Thyroid gland (tissue), 4 donors: ENCODE results near the gene FMN1.

Experiments
- POLR2A ChIP-seq, 2 donors: fragments of 450-650 bp; IDR thresholded peaks; one replicate each; pipeline ENCODE4 v1.6.1; 2017; ENCODE audit warnings: antibody characterized with exemption in 2 of 2, mild to moderate bottlenecking in 2 of 2, moderate library complexity in 1 of 2
- TF ChIP-seq, protein P1 (sequence below), 6 experiments: fragments of 200-600 bp in 3 of 6; fragments of 450-650 bp in 3 of 6; sonication (generic) in 3 of 6; IDR thresholded peaks; one replicate each; pipeline ENCODE4 v1.5.1; 2016 to 2019; ENCODE audit warnings: antibody characterized with exemption in 6 of 6, mild to moderate bottlenecking in 2 of 6, inconsistent platforms in 1 of 6, moderate library complexity in 1 of 6

DNA sequence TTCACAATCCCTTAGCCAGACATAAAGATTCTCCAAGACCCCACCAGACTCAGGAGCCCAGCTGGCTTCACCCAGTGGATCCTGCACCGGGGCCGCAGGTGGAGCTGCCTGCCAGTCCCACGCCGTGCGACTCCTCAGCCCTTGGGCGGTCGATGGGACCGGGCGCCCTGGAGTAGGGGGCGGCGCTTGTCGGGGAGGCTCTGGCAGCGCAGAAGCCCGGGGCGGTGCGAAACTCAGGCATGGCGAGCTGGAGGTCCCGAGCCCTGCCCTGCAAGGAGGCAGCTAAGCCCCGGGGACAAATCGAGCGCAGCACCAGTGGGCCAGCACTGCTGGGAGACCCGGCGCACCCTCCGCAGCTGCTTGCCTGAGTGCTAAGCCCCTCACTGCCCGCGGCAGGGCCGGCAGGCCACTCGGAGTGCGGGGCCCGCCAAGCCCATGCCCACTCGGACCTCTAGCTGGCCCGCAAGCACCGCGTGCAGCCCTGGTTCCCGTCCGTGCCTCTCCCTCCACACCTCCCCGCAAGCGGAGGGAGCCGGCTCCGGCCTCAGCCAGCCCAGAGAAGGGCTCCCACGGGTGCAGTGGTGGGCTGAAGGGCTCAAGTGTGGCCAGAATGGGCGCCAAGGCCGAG, 175.0 kb downstream of the FMN1 start:
- TF ChIP-seq, protein P1, sequence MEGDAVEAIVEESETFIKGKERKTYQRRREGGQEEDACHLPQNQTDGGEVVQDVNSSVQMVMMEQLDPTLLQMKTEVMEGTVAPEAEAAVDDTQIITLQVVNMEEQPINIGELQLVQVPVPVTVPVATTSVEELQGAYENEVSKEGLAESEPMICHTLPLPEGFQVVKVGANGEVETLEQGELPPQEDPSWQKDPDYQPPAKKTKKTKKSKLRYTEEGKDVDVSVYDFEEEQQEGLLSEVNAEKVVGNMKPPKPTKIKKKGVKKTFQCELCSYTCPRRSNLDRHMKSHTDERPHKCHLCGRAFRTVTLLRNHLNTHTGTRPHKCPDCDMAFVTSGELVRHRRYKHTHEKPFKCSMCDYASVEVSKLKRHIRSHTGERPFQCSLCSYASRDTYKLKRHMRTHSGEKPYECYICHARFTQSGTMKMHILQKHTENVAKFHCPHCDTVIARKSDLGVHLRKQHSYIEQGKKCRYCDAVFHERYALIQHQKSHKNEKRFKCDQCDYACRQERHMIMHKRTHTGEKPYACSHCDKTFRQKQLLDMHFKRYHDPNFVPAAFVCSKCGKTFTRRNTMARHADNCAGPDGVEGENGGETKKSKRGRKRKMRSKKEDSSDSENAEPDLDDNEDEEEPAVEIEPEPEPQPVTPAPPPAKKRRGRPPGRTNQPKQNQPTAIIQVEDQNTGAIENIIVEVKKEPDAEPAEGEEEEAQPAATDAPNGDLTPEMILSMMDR (IDR thresholded peaks at IDR 0.05): no peak
- no peak for TF ChIP-seq POLR2A (IDR thresholded peaks at IDR 0.05)
